AG04449 (cell line): ENCODE data around the gene BCL11B.

Experiments
- CTCF ChIA-PET: fragments of 350-600 bp; formaldehyde crosslinking; extraction: SDS; loops from one replicate; lab custom pipeline; 2021; ENCODE audit warnings: antibody characterized with exemption; lab: Yijun Ruan, JAX
- POLR2A ChIA-PET: fragments of 400-600, 350-600 bp; formaldehyde crosslinking; extraction: SDS; loops from one replicate; lab custom pipeline; 2020; ENCODE audit warnings: antibody characterized with exemption, inconsistent platforms; lab: Yijun Ruan, JAX
- DNase-seq: peaks from one replicate; pipeline ENCODE4 v3.0.0-alpha.2; 2010; ENCODE audit warnings: low read depth, low spot score
- H3K4me3 ChIP-seq: 2 replicates; pipeline ENCODE4 v1.5.1; 2011; ENCODE audit warnings: low read depth, mild to moderate bottlenecking, control low read depth, low read length
- TF ChIP-seq, protein P1 (sequence below): IDR thresholded peaks from one replicate; pipeline ENCODE4 v1.5.1; 2011; ENCODE audit warnings: mild to moderate bottlenecking, moderate library complexity, low read length, control low read depth, inconsistent platforms; ENCODE audit not compliant: insufficient read depth; ENCODE audit errors: missing control alignments

The BCL11B gene

GRCh38 chr14:99119554-99120525 is 152.2 kb downstream of the BCL11B start:
- TF ChIP-seq, protein P1, sequence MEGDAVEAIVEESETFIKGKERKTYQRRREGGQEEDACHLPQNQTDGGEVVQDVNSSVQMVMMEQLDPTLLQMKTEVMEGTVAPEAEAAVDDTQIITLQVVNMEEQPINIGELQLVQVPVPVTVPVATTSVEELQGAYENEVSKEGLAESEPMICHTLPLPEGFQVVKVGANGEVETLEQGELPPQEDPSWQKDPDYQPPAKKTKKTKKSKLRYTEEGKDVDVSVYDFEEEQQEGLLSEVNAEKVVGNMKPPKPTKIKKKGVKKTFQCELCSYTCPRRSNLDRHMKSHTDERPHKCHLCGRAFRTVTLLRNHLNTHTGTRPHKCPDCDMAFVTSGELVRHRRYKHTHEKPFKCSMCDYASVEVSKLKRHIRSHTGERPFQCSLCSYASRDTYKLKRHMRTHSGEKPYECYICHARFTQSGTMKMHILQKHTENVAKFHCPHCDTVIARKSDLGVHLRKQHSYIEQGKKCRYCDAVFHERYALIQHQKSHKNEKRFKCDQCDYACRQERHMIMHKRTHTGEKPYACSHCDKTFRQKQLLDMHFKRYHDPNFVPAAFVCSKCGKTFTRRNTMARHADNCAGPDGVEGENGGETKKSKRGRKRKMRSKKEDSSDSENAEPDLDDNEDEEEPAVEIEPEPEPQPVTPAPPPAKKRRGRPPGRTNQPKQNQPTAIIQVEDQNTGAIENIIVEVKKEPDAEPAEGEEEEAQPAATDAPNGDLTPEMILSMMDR = no peak
- DNase-seq = no peak
- ChIA-PET CTCF (no interaction called here), POLR2A (no interaction called here)
- H3K4me3 ChIP-seq = no peak overlapping the region
